HCT116 (cell line): ENCODE measurements around the gene KASH5. TPM values are rescaled to one million over a fixed set of nuclear protein-coding genes. Genes with fewer than 3 reads are reported as not detected.

Experiments
- ATAC-seq: fragments of 200-7000 bp; cut with Tn5 transposase; 2 replicates; pipeline ENCODE4 v1.9.1; 2020; ENCODE audit warnings: mild to moderate bottlenecking, moderate library complexity
- BruUV-seq: library from RNA; stranded (reverse); fragments of 400-500 nt; replicated peaks from 2 replicates; lab custom pipeline; 2021; lab: Mats Ljungman, UMichigan
- CTCF ChIA-PET: fragments of 300-600 bp; sonication (Branson Sonifier 250); formaldehyde crosslinking; loops from one replicate; lab custom pipeline; 2021; ENCODE audit warnings: antibody characterized with exemption; lab: Charles Lee
- POLR2A ChIA-PET: fragments of 300-600, 350-600 bp; sonication (Branson Sonifier 250); formaldehyde crosslinking; loops from one replicate; lab custom pipeline; 2021; ENCODE audit warnings: antibody characterized with exemption; lab: Charles Lee
- RAD21 ChIA-PET, 2 experiments: fragments of 300-600 bp; sonication (Branson Sonifier 250); formaldehyde crosslinking; loops; one replicate each; lab custom pipeline; 2023; ENCODE audit warnings: low total read pairs in 2 of 2; ENCODE audit not compliant: uncharacterized antibody in 2 of 2, unreplicated experiment in 2 of 2, low non-redundant PET in 1 of 2; lab: Charles Lee
- DNase-seq: peaks from one replicate; pipeline ENCODE4 v3.0.0-alpha.2; 2010; ENCODE audit warnings: low read depth, low spot score
- H2AFZ ChIP-seq: fragments of 200-600 bp; shearing (Covaris generic), sonication (generic); 2 replicates; pipeline ENCODE4 v1.6.1; 2017; ENCODE audit warnings: low read depth, mixed run types, mixed read lengths, antibody characterized with exemption, low read length; ENCODE audit not compliant: poor library complexity, severe bottlenecking
- H3K27ac ChIP-seq: 2 replicates; pipeline ENCODE4 v1.5.1; 2012; ENCODE audit warnings: low read depth, low read length
- H3K27me3 ChIP-seq: fragments of 200-600 bp; sonication (generic); 2 replicates; pipeline ENCODE4 v1.6.1; 2016; ENCODE audit warnings: mixed run types, low read length, mixed read lengths; ENCODE audit not compliant: insufficient read depth
- H3K36me3 ChIP-seq, 2 experiments: fragments of 200-500 bp in 1 of 2; fragments of 200-600 bp in 1 of 2; sonication (Bioruptor generic) in 1 of 2; sonication (generic) in 1 of 2; 2 replicates each; pipeline versions ENCODE4 v1.5.1 to v1.6.1; 2014 to 2016; ENCODE audit warnings: low read length in 2 of 2, inconsistent platforms in 1 of 2, mixed read lengths in 1 of 2, mixed run types in 1 of 2; ENCODE audit not compliant: insufficient read depth in 2 of 2, control insufficient read depth in 1 of 2
- H3K4me1 ChIP-seq, 2 experiments: fragments of 200-600 bp in 1 of 2; sonication (generic) in 1 of 2; 2 replicates each; pipeline versions ENCODE4 v1.5.1 to v1.6.1; 2012 to 2017; ENCODE audit warnings: low read length in 2 of 2, inconsistent platforms in 1 of 2, mild to moderate bottlenecking in 1 of 2, mixed read lengths in 1 of 2, mixed run types in 1 of 2, moderate library complexity in 1 of 2; ENCODE audit not compliant: insufficient read depth in 2 of 2, control insufficient read depth in 1 of 2
- H3K4me2 ChIP-seq: fragments of 200-600 bp; sonication (generic); 2 replicates; pipeline ENCODE4 v1.6.1; 2017; ENCODE audit warnings: mixed run types, low read length, mixed read lengths
- H3K4me3 ChIP-seq, 2 experiments: fragments of 200-600 bp in 1 of 2; sonication (generic) in 1 of 2; replicated peaks in 1 of 2; 2 replicates each; pipeline ENCODE4 v1.5.1; 2011 to 2016; ENCODE audit warnings: low read length in 2 of 2, control low read depth in 1 of 2, low read depth in 1 of 2, mild to moderate bottlenecking in 1 of 2, mixed read lengths in 1 of 2, mixed run types in 1 of 2
- H3K79me2 ChIP-seq: fragments of 200-600 bp; sonication (generic); 2 replicates; pipeline ENCODE4 v1.6.1; 2017; ENCODE audit warnings: mild to moderate bottlenecking, mixed run types, low read length, moderate library complexity, mixed read lengths; ENCODE audit not compliant: insufficient read depth
- H3K9ac ChIP-seq: fragments of 200-600 bp; sonication (generic); 2 replicates; pipeline ENCODE4 v1.6.1; 2016; ENCODE audit warnings: low read length, mixed read lengths
- H3K9me2 ChIP-seq: fragments of 200-600 bp; sonication (generic), shearing (Covaris generic); 2 replicates; pipeline ENCODE4 v1.6.1; 2017; ENCODE audit warnings: mixed run types, mild to moderate bottlenecking, moderate library complexity; ENCODE audit not compliant: insufficient read depth
- H3K9me3 ChIP-seq, 2 experiments: fragments of 200-500 bp in 1 of 2; fragments of 200-600 bp in 1 of 2; sonication (Bioruptor generic) in 1 of 2; sonication (generic) in 1 of 2; 2 replicates each; pipeline ENCODE4 v1.6.1; 2014 to 2017; ENCODE audit warnings: low read length in 2 of 2, mixed read lengths in 2 of 2, inconsistent platforms in 1 of 2, low read depth in 1 of 2, mild to moderate bottlenecking in 1 of 2, mixed run types in 1 of 2, moderate library complexity in 1 of 2; ENCODE audit not compliant: control insufficient read depth in 1 of 2, insufficient read depth in 1 of 2
- H4K20me1 ChIP-seq: fragments of 200-600 bp; sonication (generic), shearing (Covaris generic); 2 replicates; pipeline ENCODE4 v1.6.1; 2017; ENCODE audit warnings: mixed run types, mild to moderate bottlenecking, moderate library complexity; ENCODE audit not compliant: insufficient read depth
- EGR1 ChIP-seq: IDR thresholded peaks from 2 replicates; pipeline ENCODE4 v1.6.1; 2012; ENCODE audit warnings: low read depth
- JUND ChIP-seq: IDR thresholded peaks from 2 replicates; pipeline ENCODE4 v1.6.1; 2012
- POLR2A ChIP-seq: IDR thresholded peaks from 2 replicates; pipeline ENCODE4 v1.7.0; 2011; ENCODE audit warnings: borderline replicate concordance; ENCODE audit not compliant: insufficient read depth, insufficient read length; ENCODE audit errors: extremely low read depth
- RAD21 ChIP-seq: IDR thresholded peaks from 2 replicates; pipeline ENCODE4 v1.6.1; 2012; ENCODE audit warnings: low read depth, mild to moderate bottlenecking
- ZNF274 ChIP-seq: fragments of 200-500 bp; sonication (Bioruptor generic); IDR thresholded peaks from 2 replicates; pipeline ENCODE4 v1.6.1; 2014; ENCODE audit warnings: mild to moderate bottlenecking, low read depth, low read length, inconsistent platforms
- intact Hi-C: fragments of 100-400 bp; cut with micrococcal nuclease; formaldehyde crosslinking; loops from 2 replicates; pipeline ENCODE4 v1.10.0; 2022
- total RNA-seq: library from RNA; stranded (reverse); gene quantifications from one replicate; pipeline ENCODE4 v1.2.1, GENCODE V29; 2021; ENCODE audit not compliant: unreplicated experiment
- TF ChIP-seq, protein P1 (sequence below): IDR thresholded peaks from 2 replicates; pipeline ENCODE4 v1.6.1; 2012
- TF ChIP-seq, protein P2 (sequence below): IDR thresholded peaks from 2 replicates; pipeline ENCODE4 v1.6.1; 2012
- TF ChIP-seq, protein P3 (sequence below): IDR thresholded peaks from 2 replicates; pipeline ENCODE4 v1.6.1; 2011; ENCODE audit warnings: mild to moderate bottlenecking, low read length, moderate library complexity; ENCODE audit not compliant: insufficient replicate concordance; ENCODE audit errors: extremely low read depth

The KASH5 gene
- total RNA-seq, 1 experiment from 2014 or later, result not detected

DNA sequence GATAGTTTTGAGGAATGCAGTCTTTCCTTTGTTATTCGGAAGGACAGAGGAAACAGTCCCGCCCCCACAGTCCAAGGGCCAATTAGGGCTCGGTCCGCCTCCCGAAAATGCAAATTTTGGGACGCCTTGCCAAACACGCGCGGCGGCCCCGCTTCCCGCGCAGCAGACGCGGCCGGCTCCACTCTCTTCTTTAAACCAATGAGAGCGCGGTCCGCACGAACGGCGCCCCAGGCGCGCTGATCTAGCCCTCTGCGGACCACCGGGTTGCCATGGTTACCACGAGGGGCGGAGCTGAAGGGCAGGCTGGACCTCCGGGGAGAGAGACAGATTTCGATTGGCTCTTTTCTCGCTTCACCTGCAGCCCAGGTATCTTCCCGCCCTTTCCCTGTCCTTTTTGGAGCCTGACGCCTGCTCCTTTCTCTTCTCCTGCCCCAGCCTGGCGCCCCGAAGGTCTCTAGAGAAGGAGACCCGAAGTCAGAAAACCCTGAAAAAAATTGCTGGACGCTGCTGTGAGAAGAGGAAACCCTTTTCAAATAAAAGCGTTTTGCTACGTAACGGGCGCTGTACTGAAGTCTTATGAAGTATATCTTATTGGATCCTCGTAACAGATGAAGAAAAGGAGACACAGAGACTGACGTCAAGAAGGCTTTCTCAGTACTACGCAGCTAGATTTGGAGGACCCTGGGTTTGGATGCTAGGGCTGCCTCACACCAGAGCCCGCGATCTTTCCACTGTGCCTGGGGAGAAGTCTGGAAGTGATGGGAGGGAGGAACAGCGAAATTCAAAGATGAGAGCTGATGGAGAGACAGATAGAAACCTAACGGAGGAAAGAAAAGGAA, 33.2 kb downstream of the KASH5 start:
- Histone ChIP-seq H3K27me3 (peaks cover 20% of the 10 kb centered on the region; the same call in 1 of the 2 replicates), H3K36me3 (no peaks in the 10 kb centered on the region), H2AFZ (peak overlapping the region; percentile 37), H3K9me2 (no peaks in the 10 kb centered on the region), H3K79me2 (no peaks in the 10 kb centered on the region), H3K4me3 (no peak overlapping the region), H4K20me1 (no peaks in the 10 kb centered on the region), H3K9ac (no peak overlapping the region), H3K9me3 (no peaks in the 10 kb centered on the region), H3K27ac (no peak overlapping the region), H3K4me2 (no peak overlapping the region), H3K4me1 (peaks cover 5 to 19% of the 10 kb centered on the region in 2 experiments; a peak in 3 of 4 replicates)
- TF ChIP-seq JUND (no peak), EGR1 (0 out of 2 replicates have a peak, but pooled peaks have one; percentile 30)
- TF ChIP-seq, protein P1, sequence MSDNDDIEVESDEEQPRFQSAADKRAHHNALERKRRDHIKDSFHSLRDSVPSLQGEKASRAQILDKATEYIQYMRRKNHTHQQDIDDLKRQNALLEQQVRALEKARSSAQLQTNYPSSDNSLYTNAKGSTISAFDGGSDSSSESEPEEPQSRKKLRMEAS, result peak; percentile 33; the same call in 1 of the 2 replicates
- ChIA-PET POLR2A (no interaction called here), CTCF (interaction anchor here (1.1 kb wide), 1 partner anchor 10 kb away, joined by 3 read pairs; no protein-coding TSS in a partner anchor), RAD21 (no interaction called here)
- intact Hi-C loops, result no loop called here
- BruUV-seq, result no TSS peak
- ATAC-seq, result peak; percentile 82
- DNase-seq, result no peak

DNA sequence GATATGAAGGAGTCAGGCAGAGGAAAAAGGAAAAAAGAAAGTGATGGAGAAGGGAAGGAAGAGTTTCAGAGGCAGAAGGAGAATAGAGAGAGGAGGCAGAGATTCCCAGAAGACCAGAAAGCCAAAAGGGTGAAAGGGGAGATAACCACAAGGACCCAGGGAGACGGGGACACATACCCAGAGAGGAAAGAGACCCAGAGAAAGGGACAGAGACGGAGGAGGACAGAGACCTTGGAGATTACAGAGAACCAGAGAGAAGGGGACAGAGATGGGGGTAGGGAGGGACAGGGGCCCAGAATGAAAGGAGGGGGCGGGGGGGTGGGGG, 33.8 kb downstream of the KASH5 start:
- Histone ChIP-seq H3K36me3 (no peaks in the 10 kb centered on the region), H3K9me3 (no peaks in the 10 kb centered on the region), H2AFZ (no peak overlapping the region), H3K4me2 (no peak overlapping the region), H3K9ac (no peak overlapping the region), H3K4me1 (peaks cover 9 to 25% of the 10 kb centered on the region in 2 experiments; a peak in 3 of 4 replicates), H3K27me3 (peaks cover 20% of the 10 kb centered on the region; the same call in 1 of the 2 replicates), H3K9me2 (no peaks in the 10 kb centered on the region), H3K79me2 (no peaks in the 10 kb centered on the region), H3K4me3 (no peak overlapping the region), H3K27ac (no peak overlapping the region), H4K20me1 (no peaks in the 10 kb centered on the region)
- intact Hi-C loops, result no loop called here
- DNase-seq (no peak), ATAC-seq (no peak)
- POLR2A ChIA-PET, result no interaction called here
- RAD21 ChIA-PET, result no interaction called here
- TF ChIP-seq, protein P2, sequence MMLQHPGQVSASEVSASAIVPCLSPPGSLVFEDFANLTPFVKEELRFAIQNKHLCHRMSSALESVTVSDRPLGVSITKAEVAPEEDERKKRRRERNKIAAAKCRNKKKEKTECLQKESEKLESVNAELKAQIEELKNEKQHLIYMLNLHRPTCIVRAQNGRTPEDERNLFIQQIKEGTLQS, result no peak
- TF ChIP-seq ZNF274, result no peak
- no peak for TF ChIP-seq RAD21
- TF ChIP-seq, protein P3, sequence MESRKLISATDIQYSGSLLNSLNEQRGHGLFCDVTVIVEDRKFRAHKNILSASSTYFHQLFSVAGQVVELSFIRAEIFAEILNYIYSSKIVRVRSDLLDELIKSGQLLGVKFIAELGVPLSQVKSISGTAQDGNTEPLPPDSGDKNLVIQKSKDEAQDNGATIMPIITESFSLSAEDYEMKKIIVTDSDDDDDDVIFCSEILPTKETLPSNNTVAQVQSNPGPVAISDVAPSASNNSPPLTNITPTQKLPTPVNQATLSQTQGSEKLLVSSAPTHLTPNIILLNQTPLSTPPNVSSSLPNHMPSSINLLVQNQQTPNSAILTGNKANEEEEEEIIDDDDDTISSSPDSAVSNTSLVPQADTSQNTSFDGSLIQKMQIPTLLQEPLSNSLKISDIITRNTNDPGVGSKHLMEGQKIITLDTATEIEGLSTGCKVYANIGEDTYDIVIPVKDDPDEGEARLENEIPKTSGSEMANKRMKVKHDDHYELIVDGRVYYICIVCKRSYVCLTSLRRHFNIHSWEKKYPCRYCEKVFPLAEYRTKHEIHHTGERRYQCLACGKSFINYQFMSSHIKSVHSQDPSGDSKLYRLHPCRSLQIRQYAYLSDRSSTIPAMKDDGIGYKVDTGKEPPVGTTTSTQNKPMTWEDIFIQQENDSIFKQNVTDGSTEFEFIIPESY, result no peak
- TF ChIP-seq POLR2A, result no peak
- BruUV-seq, result no TSS peak
- CTCF ChIA-PET, result no interaction called here
